ENCODE results near the gene HBG1. TPM values are rescaled to one million over a fixed set of nuclear protein-coding genes. Genes with fewer than 3 reads are reported as not detected.

Gene HBG1
- total and polyA plus RNA-seq, 2 experiments from 2014 or later, result not detected

GRCh38 chr11:5245155-5245554 is 4.5 kb downstream of the HBG1 start:
- 0 out of 2 replicates have a peak, but pooled peaks cover 2% of the 10 kb centered on the region for H3K9me2 ChIP-seq (ENCODE audit: insufficient read depth)
- TF ChIP-seq EZH2phosphoT487 (IDR thresholded peaks at IDR 0.05; ENCODE audit: unreplicated experiment), result no peak
- Mint-ChIP-seq H3K27me3 (ENCODE audit: insufficient read depth, low read depth, poor library complexity) (peaks cover 9% of the 10 kb centered on the region), H3K27ac (no peak overlapping the region), H3K4me1 (no peaks in the 10 kb centered on the region), H3K36me3 (ENCODE audit: low read depth) (no peaks in the 10 kb centered on the region), H3K4me3 (no peak overlapping the region), H3K9me3 (no peaks in the 10 kb centered on the region)
- no peak overlapping the region for H2AFZ ChIP-seq
- no peaks in the 10 kb centered on the region for H3K4me1 ChIP-seq (ENCODE audit: insufficient read depth)
- no peak overlapping the region for H3K4me2 ChIP-seq
- no peak overlapping the region for H3K27ac ChIP-seq (ENCODE audit: low read depth)
- DNase-seq (ENCODE audit: low spot score) (no peak), ATAC-seq (no peak)
- H4K20me1 ChIP-seq (replicated peaks; ENCODE audit: insufficient read depth), result no peaks in the 10 kb centered on the region
- no peaks in the 10 kb centered on the region for H3K27me3 ChIP-seq (ENCODE audit: insufficient read depth)
- H3K4me3 ChIP-seq, result no peak overlapping the region
- H3F3A ChIP-seq (replicated peaks; ENCODE audit: low read depth), result no peaks in the 10 kb centered on the region
- H3K79me2 ChIP-seq (replicated peaks; ENCODE audit: insufficient read depth), result no peaks in the 10 kb centered on the region
- no peaks in the 10 kb centered on the region for H3K36me3 ChIP-seq (ENCODE audit: insufficient read depth)

- Histone ChIP-seq H4K20me1 (replicated peaks; ENCODE audit: insufficient read depth) (no peaks in the 10 kb centered on the region), H3K4me3 (no peak overlapping the region), H3K27ac (ENCODE audit: low read depth) (no peak overlapping the region), H3F3A (replicated peaks; ENCODE audit: low read depth) (no peaks in the 10 kb centered on the region), H3K4me1 (ENCODE audit: insufficient read depth) (no peaks in the 10 kb centered on the region), H2AFZ (no peak overlapping the region), H3K9me2 (ENCODE audit: insufficient read depth) (0 out of 2 replicates have a peak, but pooled peaks cover 2% of the 10 kb centered on the region), H3K79me2 (replicated peaks; ENCODE audit: insufficient read depth) (no peaks in the 10 kb centered on the region), H3K4me2 (no peak overlapping the region), H3K27me3 (ENCODE audit: insufficient read depth) (no peaks in the 10 kb centered on the region), H3K36me3 (ENCODE audit: insufficient read depth) (no peaks in the 10 kb centered on the region)
- ATAC-seq (no peak), DNase-seq (ENCODE audit: low spot score) (no peak)
- H3K27me3 Mint-ChIP-seq (ENCODE audit: insufficient read depth, low read depth, poor library complexity), result peaks cover 9% of the 10 kb centered on the region
- no peak overlapping the region for H3K4me3 Mint-ChIP-seq
- TF ChIP-seq EZH2phosphoT487 (IDR thresholded peaks at IDR 0.05; ENCODE audit: unreplicated experiment), result no peak
- TF ChIP-seq CREB1 (CRISPR knock-in tag; IDR thresholded peaks at IDR 0.05; ENCODE audit: low read depth), result no peak
- no peak for TF ChIP-seq ZNF462 (CRISPR knock-in tag; IDR thresholded peaks at IDR 0.05)
- TF ChIP-seq REST (IDR thresholded peaks at IDR 0.05; ENCODE audit: unreplicated experiment), result no peak
- TF ChIP-seq POLR2AphosphoS5 (IDR thresholded peaks at IDR 0.05; ENCODE audit: low read depth), result no peak
- TF ChIP-seq ETS1 (IDR thresholded peaks at IDR 0.05), result no peak
- TF ChIP-seq CTCF (conservative IDR thresholded peaks at IDR 0.05; ENCODE audit: low read depth in 2 of 2), result no peak
- TF ChIP-seq NANOG (IDR thresholded peaks at IDR 0.05; ENCODE audit: borderline replicate concordance), result no peak
- no peaks in the 10 kb centered on the region for H3K9me3 Mint-ChIP-seq
- H3K4me1 Mint-ChIP-seq, result no peaks in the 10 kb centered on the region
- no peaks in the 10 kb centered on the region for H3K36me3 Mint-ChIP-seq (ENCODE audit: low read depth)
- no peak overlapping the region for H3K27ac Mint-ChIP-seq
Observed at GRCh38 chr11:5243816-5244180, 5.9 kb downstream of the HBG1 start.

All from GM23338 (cell line).